Urinary bladder (tissue), 4 donors: ENCODE data around the gene SMIM8. TPM values are rescaled to one million over a fixed set of nuclear protein-coding genes. Genes with fewer than 3 reads are reported as not detected.

ENCODE experiments used
- DNase-seq: peaks from one replicate; pipeline ENCODE4 v3.0.0-alpha.2; 2015; ENCODE audit errors: extremely low spot score
- H3K27ac ChIP-seq: one replicate; pipeline ENCODE4 v1.5.1; 2013; ENCODE audit warnings: low read depth, mild to moderate bottlenecking, moderate library complexity
- H3K36me3 ChIP-seq: one replicate; pipeline ENCODE4 v1.6.1; 2013; ENCODE audit warnings: mild to moderate bottlenecking, moderate library complexity; ENCODE audit not compliant: insufficient read depth
- H3K4me1 ChIP-seq: one replicate; pipeline ENCODE4 v1.6.1; 2013; ENCODE audit warnings: mild to moderate bottlenecking, moderate library complexity; ENCODE audit not compliant: insufficient read depth
- H3K4me3 ChIP-seq: one replicate; pipeline ENCODE4 v1.5.1; 2013; ENCODE audit warnings: low read depth, low read length
- WGBS: extraction: QIAGEN DNeasy Blood & Tissue Kit; methylation state at CpG from one replicate; pipeline ENCODE4 v1.1.7; 2013; 5-methylcytosine and 5-hydroxymethylcytosine counted together
- polyA plus RNA-seq: library from polyadenylated mRNA; stranded (reverse); fragments of 200-250 nt; gene quantifications from one replicate; pipeline ENCODE4 v1.2.3, GENCODE V29; 2013
- total RNA-seq: library from RNA; depleted of rRNA; stranded (reverse); fragments of >200 nt; gene quantifications from one replicate; pipeline ENCODE4 v1.2.3, GENCODE V29; 2014
- donor health status: healthy with polysubstance abuse.
- donor health status: healthy.

Gene SMIM8
- total and polyA plus RNA-seq, 2 donors: 9.6 to 37.8 TPM

DNA sequence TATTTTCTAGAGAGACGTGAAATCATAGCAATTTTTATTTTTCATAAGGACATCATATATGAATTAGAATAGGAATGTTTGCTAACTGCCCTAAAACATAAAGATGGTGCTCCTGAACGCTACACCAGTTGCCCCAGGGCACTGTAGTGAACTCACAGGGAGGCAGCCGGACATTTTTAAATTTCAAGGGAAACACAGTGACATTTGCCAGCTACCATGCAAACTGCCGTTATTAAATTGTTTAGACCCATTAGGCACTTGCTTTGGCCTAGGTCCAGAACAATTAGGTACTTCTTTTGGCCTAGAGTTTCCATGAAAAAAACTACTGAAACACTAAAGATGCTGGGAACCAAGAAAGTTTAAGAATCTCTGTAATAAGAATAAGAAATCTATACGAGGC lies 60.5 kb downstream of the SMIM8 start:
- H3K4me1 ChIP-seq: no peaks in the 10 kb centered on the region
- 85% methylated on average over 5 of the region's 5 CpGs for WGBS
- no peak for DNase-seq
- H3K36me3 ChIP-seq: no peaks in the 10 kb centered on the region
- H3K27ac ChIP-seq: no peak overlapping the region
- H3K4me3 ChIP-seq: no peak overlapping the region

DNA sequence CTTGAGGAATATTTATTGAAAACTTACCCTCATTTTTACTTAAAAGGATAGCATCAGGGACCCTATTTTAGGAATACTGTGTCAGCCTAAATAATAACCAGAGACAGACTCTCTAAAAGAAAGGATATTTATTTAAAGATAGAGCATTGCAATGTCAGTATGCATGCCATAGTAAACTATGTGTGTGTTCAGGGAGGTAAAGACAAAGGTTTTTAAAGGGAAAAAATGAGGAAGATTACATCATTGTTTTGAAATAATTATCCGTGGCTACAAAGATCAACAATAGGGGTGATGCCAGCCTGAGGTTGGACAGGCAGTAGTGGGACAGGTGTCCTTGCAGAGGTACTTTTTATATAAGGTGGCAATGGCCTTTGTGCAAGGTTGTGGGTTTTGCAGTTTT lies 61.6 kb downstream of the SMIM8 start:
- no peak for DNase-seq
- Histone ChIP-seq H3K4me1 (no peaks in the 10 kb centered on the region), H3K4me3 (no peak overlapping the region), H3K27ac (no peak overlapping the region), H3K36me3 (no peaks in the 10 kb centered on the region)
- 49% methylated on average over 1 of the region's 1 CpG for WGBS

DNA sequence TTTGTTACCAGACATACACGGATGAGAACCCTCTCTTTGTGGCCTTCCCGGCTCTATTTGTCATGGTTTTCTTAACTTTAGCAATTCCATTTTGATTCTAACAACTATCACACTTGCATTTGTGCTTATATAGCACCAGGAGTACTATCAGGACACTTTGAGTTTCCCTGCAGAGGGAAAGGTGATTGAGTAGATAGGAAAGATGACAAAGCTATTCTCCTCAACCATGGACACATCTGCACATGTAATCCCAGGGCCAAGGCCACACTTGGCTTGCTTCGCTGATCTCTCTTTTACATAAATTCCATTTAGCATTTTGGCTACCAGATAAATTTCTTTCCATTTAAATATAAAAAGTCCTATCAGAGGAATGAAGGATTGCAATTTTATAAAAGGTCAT lies 62.1 kb downstream of the SMIM8 start:
- Histone ChIP-seq H3K36me3 (no peaks in the 10 kb centered on the region), H3K4me3 (no peak overlapping the region), H3K4me1 (no peaks in the 10 kb centered on the region), H3K27ac (no peak overlapping the region)
- DNase-seq: no peak
- WGBS: 84% methylated on average over 3 of the region's 3 CpGs

DNA sequence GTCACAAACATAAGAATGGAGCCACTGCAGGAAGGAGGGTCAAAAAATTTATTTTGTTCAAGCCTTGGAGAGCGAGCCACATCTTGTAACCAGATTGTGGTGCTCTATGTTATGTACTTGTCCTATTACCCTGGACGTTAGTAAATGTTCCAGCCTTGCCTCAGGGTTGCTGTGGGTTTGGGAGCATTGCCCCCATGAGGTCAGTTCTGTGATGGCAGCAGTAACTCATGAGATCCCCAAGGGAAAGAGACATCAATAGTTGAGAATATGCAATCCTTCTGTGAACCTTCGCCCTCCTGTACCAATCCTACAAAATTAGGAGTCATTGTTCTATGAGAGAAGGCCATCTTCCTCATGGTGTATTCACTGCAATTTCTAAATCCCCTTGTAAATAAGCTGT lies 68.9 kb downstream of the SMIM8 start:
- H3K27ac ChIP-seq: no peak overlapping the region
- WGBS: 57% methylated on average over 3 of the region's 3 CpGs
- no peaks in the 10 kb centered on the region for H3K36me3 ChIP-seq
- no peak overlapping the region for H3K4me3 ChIP-seq
- no peak for DNase-seq
- H3K4me1 ChIP-seq: no peaks in the 10 kb centered on the region

Other genes starting within 250 kb of the SMIM8 start
- not detected for gene CGA, start 227.5 kb upstream of the SMIM8 start, total RNA-seq
- not detected for gene CGA, start 227.5 kb upstream of the SMIM8 start, polyA plus RNA-seq
- 138 TPM for gene ZNF292, start 167.0 kb upstream of the SMIM8 start, total RNA-seq
- gene ZNF292, start 167.0 kb upstream of the SMIM8 start, polyA plus RNA-seq: 8.5 TPM
- 0.16 TPM for gene GJB7, start 6.7 kb downstream of the SMIM8 start, total RNA-seq
- gene GJB7, start 6.7 kb downstream of the SMIM8 start, polyA plus RNA-seq: 0.09 TPM
- 17.1 TPM for gene C6orf163, start 22.2 kb downstream of the SMIM8 start, total RNA-seq
- 0.47 TPM for gene C6orf163, start 22.2 kb downstream of the SMIM8 start, polyA plus RNA-seq
- 1.3 TPM for gene CFAP206, start 85.4 kb downstream of the SMIM8 start, total RNA-seq
- gene CFAP206, start 85.4 kb downstream of the SMIM8 start, polyA plus RNA-seq: 0.24 TPM
- gene SLC35A1, start 150.4 kb downstream of the SMIM8 start, total RNA-seq: 39.2 TPM
- gene SLC35A1, start 150.4 kb downstream of the SMIM8 start, polyA plus RNA-seq: 28.5 TPM